GM23338 (cell line): ENCODE measurements around the gene FHAD1. TPM values are rescaled to one million over a fixed set of nuclear protein-coding genes. Genes with fewer than 3 reads are reported as not detected.

Source experiments
- ATAC-seq: fragments of 200-7000 bp; cut with Tn5 transposase; 3 replicates; pipeline ENCODE4 v1.9.1; 2020
- DNase-seq: peaks from one replicate; pipeline ENCODE4 v3.0.0-alpha.2; 2015; ENCODE audit warnings: low spot score
- H2AFZ ChIP-seq: fragments of 200-600 bp; sonication (generic); 2 replicates; pipeline ENCODE4 v1.8.0; 2016; ENCODE audit warnings: antibody characterized with exemption, mild to moderate bottlenecking, moderate library complexity
- H3F3A ChIP-seq: fragments of 200-600 bp; sonication (generic); replicated peaks from 2 replicates; pipeline ENCODE4 v1.8.0; 2017; ENCODE audit warnings: antibody characterized with exemption, mixed run types, low read depth
- H3K27ac ChIP-seq: fragments of 200-600 bp; sonication (generic); 2 replicates; pipeline ENCODE4 v1.6.1; 2016; ENCODE audit warnings: low read depth
- H3K27me3 ChIP-seq: fragments of 200-600 bp; sonication (generic); 2 replicates; pipeline ENCODE4 v1.8.0; 2016; ENCODE audit warnings: mild to moderate bottlenecking, mixed run types, moderate library complexity; ENCODE audit not compliant: insufficient read depth
- H3K36me3 ChIP-seq: fragments of 200-600 bp; sonication (generic); 2 replicates; pipeline ENCODE4 v1.8.0; 2016; ENCODE audit warnings: mild to moderate bottlenecking; ENCODE audit not compliant: insufficient read depth
- H3K4me1 ChIP-seq: fragments of 200-600 bp; sonication (generic); 2 replicates; pipeline ENCODE4 v1.8.0; 2016; ENCODE audit warnings: mild to moderate bottlenecking, moderate library complexity; ENCODE audit not compliant: insufficient read depth
- H3K4me2 ChIP-seq: fragments of 200-600 bp; sonication (generic); 2 replicates; pipeline ENCODE4 v1.7.1; 2017; ENCODE audit warnings: mixed run types
- H3K4me3 ChIP-seq: fragments of 200-600 bp; sonication (generic); 2 replicates; pipeline ENCODE4 v1.6.1; 2016; ENCODE audit warnings: mixed run types
- H3K79me2 ChIP-seq: fragments of 200-600 bp; sonication (generic); replicated peaks from 2 replicates; pipeline ENCODE4 v1.8.0; 2017; ENCODE audit warnings: mild to moderate bottlenecking; ENCODE audit not compliant: insufficient read depth
- H3K9me2 ChIP-seq: fragments of 200-600 bp; sonication (generic); 2 replicates; pipeline ENCODE4 v1.8.0; 2017; ENCODE audit not compliant: insufficient read depth
- H4K20me1 ChIP-seq: fragments of 200-600 bp; sonication (generic); replicated peaks from 2 replicates; pipeline ENCODE4 v1.8.0; 2017; ENCODE audit warnings: mild to moderate bottlenecking; ENCODE audit not compliant: insufficient read depth
- H3K27ac Mint-ChIP-seq: 2 replicates; pipeline ENCODE4 v1.8.0; 2020; ENCODE audit warnings: inconsistent platforms, mild to moderate bottlenecking, moderate library complexity, mixed read lengths
- H3K27me3 Mint-ChIP-seq: 3 replicates; pipeline ENCODE4 v1.8.0; 2022; ENCODE audit warnings: low read depth, mild to moderate bottlenecking, moderate library complexity, mixed read lengths, inconsistent platforms; ENCODE audit not compliant: insufficient read depth, poor library complexity
- H3K36me3 Mint-ChIP-seq: 3 replicates; pipeline ENCODE4 v1.8.0; 2021; ENCODE audit warnings: low read depth, mild to moderate bottlenecking, inconsistent platforms, moderate library complexity, mixed read lengths
- H3K4me1 Mint-ChIP-seq: 3 replicates; pipeline ENCODE4 v1.8.0; 2020; ENCODE audit warnings: mild to moderate bottlenecking, inconsistent platforms, mixed read lengths
- H3K4me3 Mint-ChIP-seq: 3 replicates; pipeline ENCODE4 v1.8.0; 2021; ENCODE audit warnings: moderate library complexity, mild to moderate bottlenecking, inconsistent platforms, mixed read lengths
- H3K9me3 Mint-ChIP-seq: 3 replicates; pipeline ENCODE4 v1.8.0; 2020; ENCODE audit warnings: moderate library complexity, mild to moderate bottlenecking, inconsistent platforms, mixed read lengths
- CREB1 ChIP-seq: fragments of 250-450 bp; sonication (Bioruptor Pico); IDR thresholded peaks from 2 replicates; pipeline ENCODE4 v1.5.0; 2020; ENCODE audit warnings: low read depth, mild to moderate bottlenecking, moderate library complexity
- EZH2phosphoT487 ChIP-seq: fragments of 200-600 bp; sonication (generic); IDR thresholded peaks from one replicate; pipeline ENCODE4 v1.8.1; 2018; ENCODE audit warnings: antibody characterized with exemption; ENCODE audit not compliant: unreplicated experiment
- JUNB ChIP-seq: IDR thresholded peaks from one replicate; pipeline ENCODE4 v1.6.1; 2016; ENCODE audit warnings: antibody characterized with exemption; ENCODE audit not compliant: unreplicated experiment
- NANOG ChIP-seq: IDR thresholded peaks from 2 replicates; pipeline ENCODE4 v1.6.1; 2016; ENCODE audit warnings: antibody characterized with exemption, borderline replicate concordance
- POLR2AphosphoS5 ChIP-seq: IDR thresholded peaks from 2 replicates; pipeline ENCODE4 v1.6.1; 2016; ENCODE audit warnings: antibody characterized with exemption, low read depth
- STAT1 ChIP-seq: IDR thresholded peaks from one replicate; pipeline ENCODE4 v1.6.1; 2016; ENCODE audit warnings: antibody characterized with exemption; ENCODE audit not compliant: unreplicated experiment
- ZNF114 ChIP-seq: fragments of 250-450 bp; sonication (Bioruptor Pico); IDR thresholded peaks from 2 replicates; pipeline ENCODE4 v1.5.0; 2020; ENCODE audit warnings: mild to moderate bottlenecking, moderate library complexity
- ZNF331 ChIP-seq: fragments of 250-450 bp; sonication (Bioruptor Pico); IDR thresholded peaks from 2 replicates; pipeline ENCODE4 v1.5.0; 2020; ENCODE audit warnings: low read depth, mild to moderate bottlenecking, moderate library complexity
- ZNF462 ChIP-seq: fragments of 250-450 bp; sonication (Bioruptor Pico); IDR thresholded peaks from 2 replicates; pipeline ENCODE4 v1.5.0; 2020; ENCODE audit warnings: mild to moderate bottlenecking, moderate library complexity
- polyA plus RNA-seq: library from polyadenylated mRNA; unstranded; fragments of >200 nt; fragmentation: Nextera tagmentation; extraction: Ambion mirVana; gene quantifications from 2 replicates; pipeline ENCODE4 v1.2.1, GENCODE V29; 2016
- total RNA-seq: library from RNA; depleted of rRNA; stranded (reverse); fragments of >200 nt; shearing (Covaris generic); gene quantifications from 2 replicates; pipeline ENCODE4 v1.2.3, GENCODE V29; 2014
- TF ChIP-seq, protein P1 (sequence below): IDR thresholded peaks from one replicate; pipeline ENCODE4 v1.6.1; 2018; ENCODE audit warnings: antibody characterized with exemption; ENCODE audit not compliant: unreplicated experiment

Gene FHAD1
- total and polyA plus RNA-seq, 2 experiments from 2014 or later, result 1.8 to 3.3 TPM

DNA sequence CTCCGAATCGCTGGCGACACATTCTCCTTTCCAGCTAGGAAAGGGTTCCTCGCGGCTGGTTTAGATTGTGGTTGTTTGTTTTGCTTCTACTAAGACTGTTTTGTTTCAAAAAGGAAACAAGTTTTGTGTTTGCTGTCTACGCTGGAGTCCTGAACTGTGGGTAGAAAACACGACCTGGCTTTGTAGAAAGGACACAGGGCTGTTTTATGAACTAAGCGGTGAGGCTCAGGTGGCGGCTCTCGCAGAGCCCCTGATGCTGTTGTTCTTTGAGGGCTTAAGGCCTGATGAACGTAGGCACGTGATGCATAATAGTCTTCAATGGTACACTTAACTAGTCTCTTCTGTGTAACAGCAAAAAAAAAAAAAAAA is 27.0 kb upstream of the FHAD1 start:
- Histone ChIP-seq H3K27me3 (no peaks in the 10 kb centered on the region), H3F3A (no peaks in the 10 kb centered on the region), H3K9me2 (no peaks in the 10 kb centered on the region; the same call in 1 of the 2 replicates), H3K79me2 (no peaks in the 10 kb centered on the region), H2AFZ (no peak overlapping the region), H3K36me3 (no peaks in the 10 kb centered on the region; the same call in 1 of the 2 replicates), H3K4me1 (no peaks in the 10 kb centered on the region), H4K20me1 (no peaks in the 10 kb centered on the region), H3K4me3 (no peak overlapping the region), H3K27ac (no peak overlapping the region), H3K4me2 (no peak overlapping the region)
- DNase-seq, result no peak
- Mint-ChIP-seq H3K4me1 (peaks cover 6% of the 10 kb centered on the region; the same call in 2 of the 3 replicates), H3K9me3 (peaks cover 22% of the 10 kb centered on the region; the same call in 2 of the 3 replicates), H3K4me3 (no peak overlapping the region), H3K27ac (no peak overlapping the region), H3K36me3 (peaks cover 39% of the 10 kb centered on the region), H3K27me3 (peaks cover 3% of the 10 kb centered on the region)
- ATAC-seq, result no peak
- TF ChIP-seq STAT1, result no peak
- TF ChIP-seq POLR2AphosphoS5, result no peak
- TF ChIP-seq, protein P1, sequence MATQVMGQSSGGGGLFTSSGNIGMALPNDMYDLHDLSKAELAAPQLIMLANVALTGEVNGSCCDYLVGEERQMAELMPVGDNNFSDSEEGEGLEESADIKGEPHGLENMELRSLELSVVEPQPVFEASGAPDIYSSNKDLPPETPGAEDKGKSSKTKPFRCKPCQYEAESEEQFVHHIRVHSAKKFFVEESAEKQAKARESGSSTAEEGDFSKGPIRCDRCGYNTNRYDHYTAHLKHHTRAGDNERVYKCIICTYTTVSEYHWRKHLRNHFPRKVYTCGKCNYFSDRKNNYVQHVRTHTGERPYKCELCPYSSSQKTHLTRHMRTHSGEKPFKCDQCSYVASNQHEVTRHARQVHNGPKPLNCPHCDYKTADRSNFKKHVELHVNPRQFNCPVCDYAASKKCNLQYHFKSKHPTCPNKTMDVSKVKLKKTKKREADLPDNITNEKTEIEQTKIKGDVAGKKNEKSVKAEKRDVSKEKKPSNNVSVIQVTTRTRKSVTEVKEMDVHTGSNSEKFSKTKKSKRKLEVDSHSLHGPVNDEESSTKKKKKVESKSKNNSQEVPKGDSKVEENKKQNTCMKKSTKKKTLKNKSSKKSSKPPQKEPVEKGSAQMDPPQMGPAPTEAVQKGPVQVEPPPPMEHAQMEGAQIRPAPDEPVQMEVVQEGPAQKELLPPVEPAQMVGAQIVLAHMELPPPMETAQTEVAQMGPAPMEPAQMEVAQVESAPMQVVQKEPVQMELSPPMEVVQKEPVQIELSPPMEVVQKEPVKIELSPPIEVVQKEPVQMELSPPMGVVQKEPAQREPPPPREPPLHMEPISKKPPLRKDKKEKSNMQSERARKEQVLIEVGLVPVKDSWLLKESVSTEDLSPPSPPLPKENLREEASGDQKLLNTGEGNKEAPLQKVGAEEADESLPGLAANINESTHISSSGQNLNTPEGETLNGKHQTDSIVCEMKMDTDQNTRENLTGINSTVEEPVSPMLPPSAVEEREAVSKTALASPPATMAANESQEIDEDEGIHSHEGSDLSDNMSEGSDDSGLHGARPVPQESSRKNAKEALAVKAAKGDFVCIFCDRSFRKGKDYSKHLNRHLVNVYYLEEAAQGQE, result no peak
- no peak for TF ChIP-seq JUNB
- TF ChIP-seq EZH2phosphoT487, result no peak
- no peak for TF ChIP-seq CREB1 (CRISPR knock-in tag)
- TF ChIP-seq ZNF114 (CRISPR knock-in tag), result no peak
- no peak for TF ChIP-seq NANOG

DNA sequence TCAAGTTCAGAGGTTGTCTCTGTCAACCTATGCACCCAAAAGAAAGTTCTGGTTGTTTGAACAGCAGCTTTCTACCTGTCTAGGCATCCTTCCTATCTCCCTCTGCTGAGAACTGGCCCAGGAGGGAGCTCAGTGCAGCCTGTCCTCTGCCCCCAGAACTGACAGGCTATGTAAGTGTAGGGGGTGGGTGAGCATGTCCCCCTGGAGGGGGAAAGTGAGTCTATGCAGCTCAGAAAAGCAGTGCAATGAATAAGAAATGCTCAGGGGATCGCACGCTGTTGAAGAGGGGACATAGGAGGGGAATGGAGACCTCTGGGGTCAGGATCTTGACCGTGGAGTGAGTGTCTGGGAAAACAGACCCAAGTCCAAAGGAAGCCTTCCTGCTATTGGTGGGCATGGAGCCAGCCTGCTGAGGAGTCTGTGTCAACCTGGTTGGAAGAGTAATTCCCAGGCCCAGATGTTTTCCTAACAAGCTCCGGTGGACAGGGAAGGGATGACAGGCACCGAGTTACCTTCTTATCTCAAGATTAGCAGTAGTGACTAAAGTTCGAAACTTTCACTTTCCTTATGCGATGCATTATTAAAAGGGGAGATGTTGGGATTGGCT is 26.1 kb upstream of the FHAD1 start:
- Histone ChIP-seq H4K20me1 (no peaks in the 10 kb centered on the region), H3K4me2 (no peak overlapping the region), H2AFZ (no peak overlapping the region), H3K27me3 (no peaks in the 10 kb centered on the region), H3F3A (no peaks in the 10 kb centered on the region), H3K79me2 (no peaks in the 10 kb centered on the region), H3K9me2 (no peaks in the 10 kb centered on the region; the same call in 1 of the 2 replicates), H3K27ac (no peak overlapping the region), H3K4me3 (no peak overlapping the region), H3K4me1 (no peaks in the 10 kb centered on the region), H3K36me3 (no peaks in the 10 kb centered on the region; the same call in 1 of the 2 replicates)
- peaks cover 6% of the 10 kb centered on the region; the same call in 2 of the 3 replicates for H3K4me1 Mint-ChIP-seq
- ATAC-seq (peak; percentile 55), DNase-seq (peak; percentile 41)
- H3K27ac Mint-ChIP-seq, result no peak overlapping the region
- TF ChIP-seq ZNF462 (no peak), NANOG (no peak), ZNF331 (CRISPR knock-in tag) (no peak)
- peaks cover 22% of the 10 kb centered on the region; the same call in 2 of the 3 replicates for H3K9me3 Mint-ChIP-seq
- H3K36me3 Mint-ChIP-seq, result peaks cover 39% of the 10 kb centered on the region
- H3K27me3 Mint-ChIP-seq, result peaks cover 4% of the 10 kb centered on the region
- no peak overlapping the region for H3K4me3 Mint-ChIP-seq
